Natural killer cell treated with Interleukin-12 subunit alpha and Interleukin-12 subunit beta and Interleukin-15 and Interleukin-18, amount 100 ng/mL, for 72 hours (primary cell): ENCODE data around the gene ADAM20. TPM values are rescaled to one million over a fixed set of nuclear protein-coding genes. Genes with fewer than 3 reads are reported as not detected.
"Not testable (repeated sequence)": the region's sequence is repeated elsewhere in the genome, so short reads cannot be mapped to it uniquely, and the experiment has no call there.

Experiments used
- ATAC-seq, 2 donors: fragments of 150-1000 bp; cut with Tn5 transposase in 1 of 2; sonication (Bioruptor Pico), chemical (Tn5 transposase) in 1 of 2; 2 replicates each; pipeline ENCODE4 v1.10.0; 2021
- DNase-seq: peaks from one replicate; pipeline ENCODE4 v3.0.0; 2022; ENCODE audit warnings: low spot score
- H3K27ac Mint-ChIP-seq, 2 donors: 1 replicate in 1 of 2; 2 replicates in 1 of 2; pipeline ENCODE4 v1.8.0; 2022; ENCODE audit warnings: mixed read lengths in 2 of 2, mild to moderate bottlenecking in 1 of 2, moderate library complexity in 1 of 2
- H3K27me3 Mint-ChIP-seq, 2 donors: 1 replicate in 1 of 2; 2 replicates in 1 of 2; pipeline ENCODE4 v1.8.0; 2022; ENCODE audit warnings: mixed read lengths in 2 of 2
- H3K36me3 Mint-ChIP-seq: one replicate; pipeline ENCODE4 v1.8.0; 2022; ENCODE audit warnings: mixed read lengths
- H3K4me1 Mint-ChIP-seq, 2 donors: 1 replicate in 1 of 2; 2 replicates in 1 of 2; pipeline ENCODE4 v1.8.0; 2022; ENCODE audit warnings: low read depth in 2 of 2, mixed read lengths in 2 of 2, mild to moderate bottlenecking in 1 of 2
- H3K4me3 Mint-ChIP-seq: one replicate; pipeline ENCODE4 v1.8.0; 2022; ENCODE audit warnings: mixed read lengths
- H3K9me3 Mint-ChIP-seq: 2 replicates; pipeline ENCODE4 v1.8.0; 2022; ENCODE audit warnings: mixed read lengths
- total RNA-seq, 2 donors: library from RNA; stranded (reverse); gene quantifications; one replicate each; pipeline ENCODE4 v1.2.3, GENCODE V29; 2022

ADAM20 gene
- total RNA-seq, 2 donors from 2014 or later, result 0.78 to 0.84 TPM

GRCh38 chr14:70514168-70515069 is 20.4 kb downstream of the ADAM20 start:
- Mint-ChIP-seq H3K27ac (peak overlapping the region in 1 of 2 donors; percentile 53), H3K4me1 (peaks cover 7 to 10% of the 10 kb centered on the region in 2 donors), H3K9me3 (no peaks in the 10 kb centered on the region), H3K27me3 (no peaks in the 10 kb centered on the region), H3K36me3 (peaks cover 11% of the 10 kb centered on the region), H3K4me3 (peak overlapping the region; percentile 64)
- peak in 1 of 2 donors; percentile 61 for ATAC-seq
- no peak for DNase-seq

- H3K27ac Mint-ChIP-seq, result no peak overlapping the region
- H3K36me3 Mint-ChIP-seq, result no peaks in the 10 kb centered on the region
- H3K27me3 Mint-ChIP-seq, result peaks cover 0 to 6% of the 10 kb centered on the region in 2 donors
- H3K9me3 Mint-ChIP-seq, result peaks cover 7% of the 10 kb centered on the region
- H3K4me3 Mint-ChIP-seq, result no peak overlapping the region
- DNase-seq (no peak), ATAC-seq (no peak)
- peaks cover 0 to 3% of the 10 kb centered on the region in 2 donors for H3K4me1 Mint-ChIP-seq
Measured at GRCh38 chr14:70498191-70498590, 36.6 kb downstream of the ADAM20 start.

DNA sequence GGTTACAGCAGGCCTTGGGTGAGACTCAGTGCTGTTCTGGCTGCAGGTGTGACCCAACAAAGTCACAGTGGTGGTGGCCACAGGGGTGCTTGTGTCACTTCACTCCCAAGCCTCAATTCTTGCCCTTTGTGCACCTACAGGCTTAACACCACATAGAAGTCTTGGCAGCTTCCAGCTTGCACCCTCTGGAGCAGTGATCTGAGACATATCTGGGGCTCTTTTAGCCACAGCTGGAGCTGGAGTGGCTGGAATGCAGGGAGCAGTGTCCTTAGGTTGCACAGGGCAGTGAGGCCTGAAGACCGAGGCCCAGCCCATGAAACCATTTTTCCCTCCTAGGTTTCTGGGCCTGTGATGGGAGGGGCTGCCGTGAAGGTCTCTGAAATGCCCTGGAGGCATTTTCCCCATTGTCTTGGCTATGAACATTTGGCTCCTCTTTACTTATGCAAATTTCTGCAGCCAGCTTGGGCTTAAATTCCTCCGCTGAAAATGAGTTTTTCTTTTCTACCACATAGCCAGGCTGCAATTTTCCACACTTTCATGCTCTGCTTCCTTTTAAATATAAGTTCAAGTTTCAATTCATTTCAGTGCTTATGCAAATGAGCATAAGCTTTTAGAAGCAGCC is 45.1 kb downstream of the ADAM20 start:
- Mint-ChIP-seq H3K4me3 (no peak overlapping the region), H3K27me3 (no peaks in the 10 kb centered on the region), H3K4me1 (no peaks in the 10 kb centered on the region), H3K27ac (no peak overlapping the region), H3K9me3 (peaks cover 17% of the 10 kb centered on the region), H3K36me3 (peaks cover 14% of the 10 kb centered on the region)
- no peak for ATAC-seq
- no peak for DNase-seq

DNA sequence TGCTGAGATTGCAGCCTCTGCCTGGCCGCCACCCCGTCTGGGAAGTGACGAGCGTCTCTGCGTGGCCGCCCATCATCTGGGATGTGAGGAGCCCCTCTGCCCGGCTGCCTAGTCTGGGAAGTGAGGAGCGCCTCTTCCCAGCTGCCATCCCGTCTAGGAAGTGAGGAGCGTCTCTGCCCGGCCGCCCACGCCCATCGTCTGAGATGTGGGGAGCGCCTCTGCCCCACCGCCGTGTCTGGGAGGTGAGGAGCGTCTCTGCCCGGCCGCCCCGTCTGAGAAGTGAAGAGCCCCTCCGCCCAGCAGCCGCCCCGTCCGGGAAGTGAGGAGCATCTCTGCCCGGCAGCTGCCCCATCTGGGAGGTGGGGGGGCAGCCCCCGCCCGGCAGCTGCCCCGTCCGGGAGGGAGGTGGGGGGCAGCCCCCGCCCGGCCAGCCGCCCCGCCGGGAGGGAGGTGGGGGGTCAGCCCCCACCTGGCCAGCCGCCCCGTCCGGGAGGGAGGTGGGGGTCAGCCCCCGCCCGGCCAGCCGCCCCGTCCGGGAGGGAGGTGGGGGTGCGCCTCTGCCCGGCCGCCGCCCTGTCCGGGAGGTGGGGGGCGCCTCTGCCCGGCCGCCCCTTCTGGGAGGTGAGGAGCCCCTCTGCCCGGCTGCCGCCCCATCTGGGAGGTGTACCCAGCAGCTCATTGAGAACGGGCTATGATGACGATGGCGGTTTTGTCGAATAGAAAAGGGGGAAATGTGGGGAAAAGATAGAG is 57.3 kb downstream of the ADAM20 start:
- not testable (repeated sequence) for ATAC-seq, H3K4me1 Mint-ChIP-seq, DNase-seq, H3K4me3 Mint-ChIP-seq, H3K36me3 Mint-ChIP-seq, H3K27ac Mint-ChIP-seq, H3K27me3 Mint-ChIP-seq, H3K9me3 Mint-ChIP-seq

DNA sequence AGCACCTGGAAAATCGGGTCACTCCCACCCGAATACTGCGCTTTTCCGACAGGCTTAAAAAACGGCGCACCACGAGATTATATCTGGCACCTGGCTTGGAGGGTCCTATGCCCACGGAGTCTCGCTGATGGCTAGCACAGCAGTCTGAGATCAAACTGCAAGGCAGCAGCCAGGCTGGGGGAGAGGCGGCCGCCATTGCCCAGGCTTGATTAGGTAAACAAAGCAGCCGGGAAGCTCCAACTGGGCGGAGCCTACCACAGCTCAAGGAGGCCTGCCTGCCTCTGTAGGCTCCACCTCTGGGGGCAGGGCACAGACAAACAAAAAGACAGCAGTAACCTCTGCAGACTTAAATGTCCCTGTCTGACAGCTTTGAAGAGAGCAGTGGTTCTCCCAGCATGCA is 59.3 kb downstream of the ADAM20 start:
- not testable (repeated sequence) for H3K36me3 Mint-ChIP-seq, H3K4me3 Mint-ChIP-seq, H3K4me1 Mint-ChIP-seq, H3K27me3 Mint-ChIP-seq, H3K9me3 Mint-ChIP-seq, ATAC-seq, DNase-seq, H3K27ac Mint-ChIP-seq

- H3K9me3 Mint-ChIP-seq, result no peaks in the 10 kb centered on the region
- ATAC-seq (no peak), DNase-seq (no peak)
- H3K4me3 Mint-ChIP-seq, result no peak overlapping the region
- no peaks in the 10 kb centered on the region for H3K27me3 Mint-ChIP-seq
- H3K4me1 Mint-ChIP-seq, result no peaks in the 10 kb centered on the region
- H3K27ac Mint-ChIP-seq, result no peak overlapping the region
- H3K36me3 Mint-ChIP-seq, result no peaks in the 10 kb centered on the region
Measured at GRCh38 chr14:70473825-70474224, 61.0 kb downstream of the ADAM20 start.

Other genes starting within 250 kb of the ADAM20 start
- gene COX16, start 175.3 kb downstream of the ADAM20 start, total RNA-seq, result 10 to 100 TPM; 48.3 to 56.4 TPM
- 10 to 100 TPM in 1 of 2 donors, 1 to 10 TPM in 1; 4.9 to 10.8 TPM for gene SYNJ2BP, start 117.9 kb downstream of the ADAM20 start, total RNA-seq
- under 1 TPM in 1 of 2 donors, not detected in 1; 0.10 TPM for gene ADAM21, start 82.8 kb downstream of the ADAM20 start, total RNA-seq
- 10 to 100 TPM; 60.0 to 66.8 TPM for gene MED6, start 65.7 kb upstream of the ADAM20 start, total RNA-seq
- gene TTC9, start 106.9 kb upstream of the ADAM20 start, total RNA-seq, result 1 to 10 TPM; 1.5 to 1.6 TPM